NCI-H446 (cell line): ENCODE measurements around the gene PPP1R37.
"Not testable (repeated sequence)": the region's sequence is repeated elsewhere in the genome, so short reads cannot be mapped to it uniquely, and the experiment has no call there.

Experiments used
- DNase-seq, 2 experiments: peaks; one replicate each; lab custom pipeline; 2025; lab: John Stamatoyannopoulos, UW

Gene PPP1R37

DNA sequence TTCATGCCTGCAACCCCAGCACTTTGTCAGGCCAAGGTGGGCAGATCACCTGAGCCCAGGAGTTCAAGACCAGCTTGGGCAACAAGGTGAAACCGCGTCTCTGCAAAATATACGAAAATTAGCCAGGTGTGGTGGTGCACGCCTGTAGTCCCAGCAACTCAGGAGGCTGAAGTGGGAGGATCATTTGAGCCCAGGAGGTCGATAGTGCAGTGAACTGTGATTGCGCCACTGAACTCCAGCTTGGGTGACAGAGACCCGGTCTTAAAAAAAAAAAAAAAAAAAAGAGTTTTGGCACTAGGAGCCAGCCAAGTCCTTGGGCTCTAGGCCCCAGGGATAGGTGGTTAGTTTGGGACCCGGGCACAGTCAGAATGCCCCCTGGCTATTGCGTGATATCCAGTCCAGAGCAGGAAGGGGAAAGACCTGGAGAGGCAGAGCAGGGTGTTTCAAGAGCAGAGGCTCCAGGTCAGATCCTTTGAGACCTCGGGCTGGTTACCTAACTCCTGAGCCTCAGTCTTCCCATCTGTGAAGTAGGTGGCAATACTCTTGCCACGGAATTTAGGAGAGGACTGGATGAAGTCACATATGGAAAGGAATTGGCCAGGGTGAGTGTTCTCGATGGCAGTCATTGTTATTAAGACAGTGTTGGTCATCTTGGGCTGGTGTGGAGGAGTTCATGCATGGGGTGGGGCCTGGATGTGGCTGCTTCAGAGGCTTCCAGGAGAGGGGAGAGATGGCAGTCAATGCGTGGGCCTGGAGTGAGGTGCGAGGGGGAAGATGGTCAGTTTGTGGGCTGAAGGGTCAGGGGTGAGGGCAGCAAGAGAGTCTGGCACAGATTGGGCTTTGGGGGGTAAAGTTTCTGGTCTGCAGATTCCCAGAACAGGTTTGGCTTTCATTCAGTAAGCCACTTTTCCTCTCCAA is 2.8 kb downstream of the PPP1R37 start:
- no peak for DNase-seq

DNA sequence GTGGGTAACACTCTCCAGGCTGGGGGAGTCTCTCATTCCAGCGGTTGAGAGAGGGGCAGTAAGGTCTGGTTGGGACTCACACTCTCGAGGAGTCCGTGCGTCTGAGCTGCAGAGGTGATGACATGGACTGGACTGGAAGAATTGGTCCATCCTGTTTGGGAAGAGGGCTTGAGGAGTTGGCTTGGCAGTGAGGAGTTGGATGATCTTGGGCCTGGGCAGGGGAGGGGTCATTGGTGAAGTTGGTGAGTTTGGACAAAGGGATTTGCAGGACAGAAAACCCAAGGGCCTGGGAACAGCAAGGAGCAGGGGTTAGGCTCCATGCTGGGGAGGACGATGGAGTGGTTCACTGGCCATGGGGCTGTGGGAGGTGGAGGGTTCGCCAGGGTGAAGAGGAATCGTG is 3.7 kb downstream of the PPP1R37 start:
- no peak for DNase-seq

DNA sequence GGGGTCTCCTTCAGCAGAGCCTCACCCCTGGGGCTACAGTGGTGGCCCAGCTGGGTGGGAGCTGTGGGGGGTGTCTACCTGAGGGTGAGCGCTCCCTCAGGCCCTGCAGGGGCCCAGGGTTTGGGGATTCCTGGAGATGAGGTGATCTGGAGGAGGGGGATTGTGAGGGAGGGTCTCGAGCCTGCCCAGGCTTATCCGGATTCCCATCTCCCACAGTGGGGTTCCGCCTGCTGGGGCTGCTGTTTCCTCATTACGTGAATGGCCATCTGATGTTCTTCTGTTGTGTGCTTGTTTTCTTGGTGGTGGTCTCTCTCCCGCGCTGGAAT is 4.4 kb downstream of the PPP1R37 start:
- DNase-seq, result no peak

DNA sequence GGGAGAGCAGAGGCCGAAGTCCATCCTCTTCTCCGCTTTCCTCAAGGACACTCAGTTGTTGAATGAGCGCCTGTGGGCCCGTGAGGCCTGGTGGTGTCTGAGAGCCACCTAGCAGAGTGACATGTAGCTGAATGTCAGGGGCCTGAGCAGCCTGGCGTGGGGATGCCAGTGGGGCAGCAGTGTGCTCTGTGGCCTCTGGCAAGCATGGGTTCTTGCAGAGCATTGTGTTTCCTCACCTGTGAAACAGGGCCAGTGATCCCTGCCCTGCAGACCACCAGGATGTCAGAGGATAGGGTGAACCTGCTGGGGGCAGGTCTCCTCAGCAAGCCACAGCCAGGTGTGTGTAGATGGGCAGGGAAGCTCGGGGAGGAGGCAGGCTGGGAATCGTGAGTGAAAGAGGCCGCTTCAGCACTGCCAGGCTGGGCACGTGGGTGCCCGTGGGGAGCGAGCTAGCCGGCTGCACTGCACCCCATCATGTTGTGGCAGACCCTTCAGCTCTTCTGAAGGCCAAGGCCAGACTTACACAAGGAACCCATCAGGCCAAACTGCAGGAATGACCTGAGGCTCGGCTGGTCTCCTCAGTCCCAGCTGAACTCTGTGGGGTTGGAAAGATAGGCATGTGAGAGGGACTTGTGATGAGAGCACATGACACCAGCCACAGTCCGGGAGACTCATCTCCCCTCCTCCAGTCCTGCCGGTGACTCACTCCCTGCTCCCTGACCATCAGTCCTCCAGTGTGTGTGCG is 5.0 kb downstream of the PPP1R37 start:
- peak in 1 of 2 experiments; percentile 40 for DNase-seq

DNA sequence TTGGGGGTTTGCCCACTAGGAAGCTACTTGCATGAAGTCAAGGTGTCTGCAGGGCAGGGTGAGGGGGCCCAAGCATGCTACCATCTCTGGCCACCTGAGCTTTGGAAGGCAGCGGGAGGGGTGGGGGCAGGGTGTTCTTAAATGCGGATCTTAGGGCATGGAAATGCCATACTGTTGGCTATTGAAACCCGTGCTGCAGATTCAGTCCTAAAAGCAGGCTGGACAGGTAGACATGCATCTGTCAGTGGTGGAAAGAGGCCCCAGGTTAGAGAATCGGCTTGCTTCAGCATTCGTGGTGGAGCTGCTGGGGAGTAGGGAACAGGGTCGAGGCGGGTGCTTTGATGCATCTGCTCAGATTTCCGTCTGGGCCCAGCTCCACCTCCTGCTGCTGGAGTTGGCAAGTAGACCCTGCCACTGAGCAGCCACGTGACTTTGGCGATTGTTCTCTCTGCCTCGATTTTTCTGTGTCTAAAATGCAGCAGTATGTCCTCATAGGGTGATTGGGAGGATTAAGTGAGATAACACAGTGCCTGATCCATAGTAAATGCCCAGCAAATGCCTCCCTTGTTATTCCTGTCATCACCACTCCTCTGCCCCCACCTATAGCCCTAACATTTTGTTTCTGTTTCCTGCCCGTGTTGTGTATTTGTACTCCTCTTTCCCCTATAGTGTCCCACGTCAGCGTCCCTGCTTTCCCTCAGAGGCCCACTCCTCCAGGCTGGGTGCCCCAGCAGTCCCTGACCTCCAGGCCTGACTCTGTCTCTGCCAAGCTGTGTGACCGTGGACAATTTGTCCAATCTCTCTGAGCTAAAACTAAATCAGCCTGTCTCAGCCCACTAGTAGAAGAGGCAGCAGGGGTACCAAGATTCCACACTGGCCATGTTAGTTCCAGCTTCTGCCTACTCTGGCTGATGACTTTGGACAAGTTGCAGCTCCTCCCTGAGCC is 5.8 kb downstream of the PPP1R37 start:
- DNase-seq, result peak; percentile 17 to 68

DNA sequence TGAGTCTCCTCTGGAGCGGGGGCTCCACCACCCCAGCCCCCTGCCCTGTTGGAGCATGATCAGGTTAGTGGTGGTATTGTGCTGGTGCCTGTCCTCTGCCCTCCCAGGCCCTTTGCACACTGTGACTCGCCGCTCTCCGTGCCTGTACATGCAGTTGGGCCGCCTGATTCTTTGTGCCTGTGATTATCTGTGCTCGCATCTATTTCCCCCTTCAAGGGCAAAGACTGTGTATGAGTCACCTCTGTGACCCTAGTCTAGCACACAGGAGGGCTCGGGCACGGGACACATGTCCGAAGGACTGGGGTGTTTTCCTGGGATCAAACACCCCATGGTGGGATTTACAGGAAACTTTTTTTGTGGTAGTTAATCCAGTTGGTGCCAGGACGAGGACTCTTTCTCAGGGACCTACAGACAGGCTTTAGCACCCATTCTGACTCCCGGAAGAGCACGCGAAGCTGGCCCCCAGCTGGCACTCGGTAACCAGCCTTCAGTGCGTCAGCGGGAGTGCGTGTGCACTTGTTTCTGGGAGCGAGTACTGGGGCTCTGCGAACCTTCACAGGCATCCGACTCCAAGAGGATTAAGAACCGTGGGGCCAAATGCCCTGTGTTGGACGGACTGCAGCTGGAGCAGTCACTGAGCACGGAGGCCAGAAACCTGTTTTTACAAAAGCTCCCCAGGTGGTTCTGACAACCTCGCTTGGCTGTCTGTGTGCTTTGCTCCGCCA is 6.7 kb downstream of the PPP1R37 start:
- no peak for DNase-seq

DNA sequence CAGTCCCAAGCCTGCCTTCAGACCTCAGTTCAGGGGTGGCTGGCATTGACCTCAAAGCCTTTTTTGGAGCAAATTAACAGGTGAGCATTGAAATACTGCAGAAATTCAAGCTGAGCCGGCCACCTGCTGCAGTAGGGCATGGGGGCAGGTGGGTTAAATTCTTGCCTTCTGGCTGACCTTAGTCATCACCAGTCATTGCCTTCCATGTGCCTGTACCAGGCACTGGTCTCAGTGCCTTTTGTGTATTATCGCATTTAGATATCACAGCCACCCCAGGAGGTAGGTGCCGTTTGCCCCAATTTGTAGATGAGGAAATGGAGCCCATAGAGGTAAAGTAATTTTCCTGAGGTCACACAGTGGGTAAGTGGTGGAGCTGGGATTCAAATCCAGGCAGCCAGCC is 7.2 kb downstream of the PPP1R37 start:
- no peak for DNase-seq

DNA sequence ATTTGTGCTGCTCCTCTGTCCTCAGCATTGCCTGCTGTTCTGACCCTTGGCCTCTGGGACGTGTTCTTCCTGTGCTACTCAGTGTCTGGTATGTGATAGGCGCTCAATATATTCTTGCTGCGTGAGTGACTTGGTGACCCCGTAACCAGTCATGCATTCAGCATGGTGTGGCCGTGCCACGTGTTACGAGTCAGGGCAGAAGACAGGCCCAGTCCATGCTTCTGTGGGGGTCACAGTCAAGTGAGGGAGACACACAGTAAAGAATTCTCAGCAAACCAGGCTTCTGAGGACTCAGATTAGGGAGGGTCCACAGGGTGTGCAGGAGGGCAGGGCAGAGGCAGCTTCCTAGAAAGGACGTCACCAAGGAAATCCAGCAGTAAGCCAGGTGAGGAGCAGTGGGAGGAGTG is 7.9 kb downstream of the PPP1R37 start:
- DNase-seq, result no peak

DNA sequence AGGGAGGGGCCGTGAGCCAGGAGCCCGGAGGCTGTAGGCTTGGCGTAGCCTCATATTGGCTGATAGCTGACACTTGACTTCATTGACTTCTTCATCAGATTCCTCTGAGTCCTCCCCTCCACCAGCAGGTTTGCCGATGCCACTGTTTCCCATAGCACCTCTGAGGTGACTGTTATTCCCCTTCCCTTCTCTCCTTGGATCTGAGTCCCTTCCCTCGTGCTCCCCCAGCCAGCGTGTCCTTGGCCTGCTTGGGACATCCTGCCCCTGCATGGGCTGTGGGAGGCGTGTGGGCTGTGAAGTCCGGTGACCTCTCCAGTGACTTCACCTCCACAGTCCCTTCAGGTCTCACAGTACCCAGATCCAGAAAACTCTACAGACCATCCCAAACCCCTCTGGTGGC is 8.8 kb downstream of the PPP1R37 start:
- no peak for DNase-seq

DNA sequence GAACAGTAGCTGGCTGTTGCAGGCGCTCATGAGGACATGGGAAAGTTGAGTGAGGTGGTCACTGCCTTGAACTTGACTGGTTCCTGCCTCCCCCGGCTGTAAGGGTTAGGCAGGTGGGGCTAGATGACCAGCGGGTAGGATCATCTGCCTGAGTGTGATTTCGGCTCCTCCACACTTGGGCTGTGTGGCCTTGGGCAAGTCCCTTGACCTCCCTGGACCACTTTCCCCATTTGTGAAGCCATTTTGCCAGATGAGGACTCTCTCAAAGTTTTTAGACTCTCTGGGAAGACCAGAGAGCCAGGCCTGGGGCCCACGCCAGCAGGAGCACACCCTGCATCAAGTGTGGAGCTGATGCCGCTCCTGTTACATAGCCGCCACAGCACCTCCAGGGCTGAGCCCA is 9.5 kb downstream of the PPP1R37 start:
- DNase-seq, result no peak

DNA sequence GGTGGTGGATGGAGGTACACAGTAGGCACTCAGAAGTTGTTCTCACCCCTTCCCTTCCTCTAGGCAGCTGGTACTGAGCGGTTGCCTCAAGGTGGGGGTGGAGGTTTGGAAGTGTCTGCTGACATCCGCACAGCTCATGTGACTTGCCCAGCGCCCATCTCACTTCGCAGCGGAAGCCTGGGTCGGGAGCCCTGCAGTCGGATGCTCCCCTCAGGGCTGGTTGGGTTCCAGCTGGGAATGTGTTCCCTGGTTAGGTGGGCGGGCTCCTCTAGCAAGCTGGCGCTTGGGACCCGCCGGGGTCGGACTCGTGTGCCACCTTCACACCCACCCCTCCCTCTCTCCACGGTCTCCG is 10.2 kb downstream of the PPP1R37 start:
- DNase-seq, result no peak

DNA sequence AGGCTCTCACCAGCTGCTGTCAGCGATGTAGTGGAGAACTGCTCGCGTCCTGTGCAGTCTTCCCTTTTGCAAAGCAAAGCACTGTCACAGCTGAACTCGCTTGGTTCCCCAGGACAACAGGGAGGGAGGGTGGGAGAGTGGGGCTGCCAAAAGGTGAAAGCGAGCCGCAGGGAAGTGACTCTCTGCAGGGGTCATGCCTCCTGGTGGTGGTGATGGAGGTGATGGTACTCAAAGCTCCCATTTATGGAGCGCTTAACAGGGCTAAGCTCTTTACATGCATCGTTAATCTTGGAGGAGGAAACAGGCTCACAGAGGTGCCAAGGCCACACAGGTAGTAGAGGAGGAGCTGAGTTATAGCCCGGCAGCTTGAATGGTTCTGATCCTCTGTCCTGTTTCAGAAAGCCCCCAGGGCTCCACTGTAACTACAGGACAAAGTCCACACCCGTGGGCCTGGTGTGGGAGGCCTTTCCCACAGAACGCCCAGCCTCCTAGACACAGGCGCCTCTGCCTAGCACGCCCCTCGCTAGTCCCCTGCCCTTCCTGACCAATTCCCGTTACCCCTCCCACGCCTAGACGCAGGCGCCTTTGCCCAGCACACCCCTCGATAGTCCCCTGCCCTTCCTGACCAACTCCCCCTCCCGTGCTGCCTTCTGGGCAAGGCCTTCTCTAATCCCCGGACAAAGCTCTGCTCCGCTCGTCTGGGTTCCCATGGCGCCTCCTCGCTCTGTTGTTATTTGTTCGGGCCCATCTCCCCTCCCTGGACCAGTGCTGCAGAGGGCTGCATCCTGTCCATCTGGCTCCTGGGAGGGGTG is 10.7 kb downstream of the PPP1R37 start:
- no peak for DNase-seq

DNA sequence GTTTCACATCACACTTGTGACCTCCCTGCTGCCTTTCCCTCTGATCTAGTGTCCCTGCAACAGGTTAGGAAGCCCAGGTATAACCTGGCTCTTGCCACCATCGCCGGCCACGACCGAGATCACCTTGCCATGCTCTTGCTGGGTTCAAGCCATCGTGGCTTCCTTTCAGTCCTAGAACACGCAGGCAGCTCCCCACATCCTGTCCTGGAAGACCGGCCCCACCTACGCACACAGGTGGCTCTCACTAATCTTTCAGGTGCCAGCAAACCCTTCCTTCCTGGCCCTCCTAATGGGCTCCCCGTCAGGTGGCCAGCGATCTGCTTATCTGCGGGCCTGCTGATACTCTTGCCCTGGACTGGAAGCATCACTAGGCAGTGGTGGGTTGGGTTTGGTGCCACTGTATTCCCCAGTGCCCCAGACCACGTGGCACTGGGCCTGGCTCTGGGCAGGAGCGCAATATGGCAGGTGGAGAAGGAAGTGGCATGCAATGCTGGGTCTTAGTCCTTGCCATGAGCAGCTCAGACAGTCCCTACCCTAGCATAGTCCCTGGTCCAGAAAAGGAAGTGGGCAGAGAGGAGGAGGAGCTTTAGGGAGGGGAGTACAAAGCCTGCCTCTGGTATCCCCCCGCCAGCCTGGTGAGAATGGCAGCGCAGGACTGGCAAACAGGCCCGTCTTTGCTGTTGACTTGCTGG is 11.8 kb downstream of the PPP1R37 start:
- no peak for DNase-seq

DNA sequence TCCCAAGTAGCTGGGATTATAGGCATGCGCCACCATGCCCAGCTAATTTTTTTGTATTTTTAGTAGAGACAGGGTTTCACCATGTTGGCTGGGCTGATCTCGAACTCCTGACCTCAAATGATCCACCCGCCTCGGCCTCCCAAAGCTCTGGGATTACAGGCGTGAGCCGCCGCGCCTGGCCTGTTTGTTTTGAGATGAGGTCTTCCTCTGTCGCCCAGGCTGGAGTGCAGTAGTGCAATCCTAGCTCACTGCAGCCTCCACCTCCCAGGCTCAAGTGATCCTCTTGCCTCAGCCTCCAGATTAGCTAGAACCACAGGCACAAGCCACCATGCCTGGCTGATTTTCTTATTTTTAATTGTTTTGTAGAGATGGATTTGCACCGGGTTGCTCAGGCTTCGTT is 13.4 kb downstream of the PPP1R37 start:
- not testable (repeated sequence) for DNase-seq

DNA sequence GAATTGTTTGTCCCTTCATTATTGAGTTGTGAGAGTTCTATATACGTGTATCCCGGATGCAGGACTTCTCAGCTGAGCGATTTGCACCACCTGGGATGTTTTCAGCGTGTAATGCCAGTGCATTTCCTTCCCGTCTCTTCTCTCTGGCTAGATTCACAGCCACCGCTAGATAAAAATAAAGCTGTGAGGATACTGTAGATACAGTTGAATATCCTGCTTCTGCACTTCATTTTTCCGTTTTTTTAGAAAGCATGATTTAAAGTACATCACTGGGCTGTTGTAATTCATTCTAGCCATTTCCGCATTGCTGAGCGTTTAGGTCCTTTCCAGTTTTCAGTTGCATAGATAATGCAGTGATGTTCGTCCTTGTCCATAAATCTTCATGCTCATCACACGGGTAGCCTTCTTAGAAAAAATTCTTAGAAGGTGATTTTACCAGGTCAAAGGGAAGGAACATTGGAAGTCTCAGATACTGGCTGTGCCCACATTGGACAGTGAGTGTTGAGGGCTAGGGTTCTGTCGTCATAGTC is 14.7 kb downstream of the PPP1R37 start:
- DNase-seq, result no peak

DNA sequence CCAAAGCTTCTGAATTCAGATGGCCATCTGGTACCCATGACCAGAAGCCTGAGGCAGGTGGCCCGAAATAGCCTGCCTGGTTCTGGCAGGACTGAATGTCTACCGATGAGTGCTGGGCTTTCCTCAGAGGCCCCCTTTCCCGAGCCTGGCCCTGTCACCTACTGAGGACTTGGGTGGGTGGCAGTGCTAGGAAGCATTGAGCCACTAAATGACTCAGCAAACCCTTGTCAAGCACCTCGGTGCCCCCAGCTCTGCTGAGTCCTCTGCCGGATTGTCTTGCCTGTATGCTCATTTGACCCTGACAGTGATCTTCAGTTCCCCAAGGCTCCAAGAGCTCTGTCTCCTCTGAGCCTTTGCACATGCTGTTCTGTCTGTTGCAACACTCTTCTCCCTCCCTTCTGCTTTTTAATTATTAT is 17.9 kb downstream of the PPP1R37 start:
- DNase-seq, result no peak

DNA sequence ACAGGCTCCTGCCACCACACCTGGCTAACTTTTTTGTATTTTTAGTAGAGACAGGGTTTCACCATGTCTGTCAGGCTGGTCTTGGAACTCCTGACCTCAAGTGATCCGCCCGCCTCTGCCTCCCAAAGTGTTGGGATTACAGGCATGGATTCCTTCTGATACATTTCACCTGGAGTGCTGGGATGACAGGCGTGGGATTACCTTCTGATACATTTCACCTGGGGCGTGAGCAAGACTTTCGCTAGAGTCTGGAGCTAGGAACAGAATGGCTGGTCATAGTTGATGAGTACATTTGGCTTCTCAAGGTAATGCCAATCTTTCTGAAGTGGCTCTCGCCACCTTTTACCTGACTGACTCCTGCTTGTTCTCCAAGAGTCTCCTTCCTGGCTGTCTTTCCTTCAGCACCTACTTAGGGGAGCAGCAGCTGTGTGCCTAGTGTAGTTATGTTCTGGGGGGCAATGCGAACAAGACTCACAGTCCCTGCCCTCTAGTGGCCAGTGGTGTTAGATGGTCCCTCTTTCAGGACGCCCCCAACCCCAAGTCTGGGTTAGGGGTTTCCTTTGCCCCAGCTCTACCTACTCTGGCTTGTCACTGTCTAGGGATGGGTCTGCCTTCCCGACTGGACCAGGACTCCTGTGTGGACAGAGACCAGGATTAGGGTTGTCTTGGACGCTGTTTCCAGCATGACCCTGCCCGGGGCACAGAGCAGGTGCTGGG is 19.3 kb downstream of the PPP1R37 start:
- no peak for DNase-seq

DNA sequence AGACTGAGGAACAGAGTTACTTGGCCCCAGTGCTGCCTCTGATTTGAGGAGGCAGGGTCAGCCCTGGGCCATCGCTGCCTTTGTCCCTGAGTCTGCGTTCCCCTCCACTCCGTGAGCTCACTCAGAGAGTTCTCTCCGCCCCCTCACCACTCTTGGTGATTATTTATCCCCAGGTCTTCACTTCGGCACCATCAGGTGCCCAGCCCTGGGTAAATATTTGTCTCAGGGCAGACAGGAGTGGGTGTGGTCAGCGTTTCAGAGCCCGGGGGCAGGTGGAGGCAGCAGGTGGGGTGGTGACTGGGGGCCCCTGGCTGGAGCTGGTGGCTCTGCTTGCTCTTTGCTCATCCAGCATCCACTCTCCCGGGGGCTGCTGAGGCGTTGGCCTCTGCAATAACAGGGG is 20.6 kb downstream of the PPP1R37 start:
- DNase-seq, result no peak

DNA sequence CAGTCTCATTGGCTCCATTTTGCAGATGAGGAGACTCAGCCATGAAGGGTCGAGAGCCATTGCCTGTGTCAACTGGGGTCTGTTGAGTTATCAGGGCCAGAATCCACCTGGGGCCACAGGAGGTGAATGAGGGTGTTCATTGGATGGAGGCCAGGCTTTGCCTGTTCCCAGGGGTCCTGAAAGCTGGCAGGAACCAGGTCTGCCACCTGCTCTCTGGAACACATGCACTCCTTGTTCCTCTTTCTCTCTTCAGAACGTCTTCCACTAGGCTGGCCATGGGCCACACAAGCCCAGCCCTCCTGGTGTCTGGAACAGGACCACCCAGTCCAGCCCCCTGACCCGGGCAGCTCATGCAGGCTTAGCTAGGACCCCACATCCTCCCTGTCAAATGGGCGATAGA is 21.1 kb downstream of the PPP1R37 start:
- DNase-seq, result no peak
